ENCODE data around the gene ACP1. TPM values are rescaled to one million over a fixed set of nuclear protein-coding genes. Genes with fewer than 3 reads are reported as not detected.
A peak's percentile ranks its signal among the peaks of the same experiment; 100 is the strongest.

The ACP1 gene
- total and polyA plus RNA-seq, 10 of the 15 experiments (the other 5 are each of a cell fraction or from before 2014, with no cell fraction given), result 120 to 468 (median 175) TPM

DNA sequence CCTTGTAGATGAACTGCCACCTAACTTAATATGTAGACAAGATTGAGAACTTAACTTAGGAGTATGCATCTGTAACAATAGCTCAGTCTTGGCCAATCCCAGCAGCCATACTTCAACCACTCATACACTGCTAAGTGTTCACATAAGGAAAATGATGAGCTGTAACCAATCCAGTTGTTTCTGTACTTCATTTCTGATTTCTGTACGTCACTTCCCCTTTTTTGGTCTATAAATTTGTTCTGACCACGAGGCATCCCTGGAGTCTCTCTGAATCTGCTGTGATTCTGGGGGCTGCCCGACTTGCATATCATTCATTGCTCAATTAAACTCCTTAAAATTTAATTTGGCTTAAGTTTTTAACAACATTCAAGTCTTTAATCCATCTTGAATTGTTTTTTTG, 7.3 kb upstream of the ACP1 start:
- ChIA-PET POLR2A (interaction anchor here (1.2 kb wide), 1 partner anchor 8 kb away, joined by 3 read pairs; no protein-coding TSS in a partner anchor), CTCF (interaction anchor here (1.0 to 2.7 kb wide), 2 partner anchors 10 to 12 kb away, joined by 3 to 22 read pairs; no protein-coding TSS in a partner anchor), RAD21 (ENCODE audit: unreplicated experiment) (no interaction called here), SMC1A (ENCODE audit: uncharacterized antibody, unreplicated experiment) (interaction anchor here (1.1 to 2.6 kb wide), 2 partner anchors 11 to 14 kb away, joined by 3 to 13 read pairs; no protein-coding TSS in a partner anchor)
- no peak overlapping the region for H3K4me2 ChIP-seq (ENCODE audit: control insufficient read depth, insufficient read depth)
- H3K4me1 ChIP-seq (ENCODE audit: control insufficient read depth, insufficient read depth, low read length), result no peaks in the 10 kb centered on the region
- ATAC-seq (no peak), DNase-seq (ENCODE audit: low read depth, low spot score) (no peak), FAIRE-seq (no peak)
- H3K9me3 ChIP-seq (replicated peaks; ENCODE audit: control insufficient read depth, insufficient read depth, low read length), result peaks cover 6% of the 10 kb centered on the region; the same call in 1 of the 3 replicates
- H3K27ac ChIP-seq (ENCODE audit: control insufficient read depth, insufficient read depth), result no peak overlapping the region
- H3K36me3 ChIP-seq (ENCODE audit: control insufficient read depth in 2 of 2, insufficient read depth in 2 of 2, low read length in 1 of 2), result no peaks in the 10 kb centered on the region
- 53% methylated on average over 3 of the region's 3 CpGs for WGBS (ENCODE audit: insufficient coverage, insufficient replicate concordance, low lambda C conversion rate, missing lambda C conversion rate)
- no TSS peak for BruUV-seq (replicated peaks)
- intact Hi-C loops (cut with micrococcal nuclease; ENCODE audit: unreplicated experiment), result no loop called here
- no peaks in the 10 kb centered on the region for H3K79me2 ChIP-seq (ENCODE audit: control insufficient read depth, insufficient read depth, low read length)
- no peaks in the 10 kb centered on the region for H3K27me3 ChIP-seq (replicated peaks in 1 of 2; ENCODE audit: control insufficient read depth in 2 of 2, insufficient read depth in 2 of 2, low read length in 1 of 2)
- H3K4me3 ChIP-seq, result no peak overlapping the region
- no peaks in the 10 kb centered on the region for H4K20me1 ChIP-seq (ENCODE audit: control insufficient read depth, insufficient read depth)
- H3K9ac ChIP-seq (ENCODE audit: control insufficient read depth, insufficient read depth, low read length), result no peak overlapping the region
- in situ Hi-C loops (cut with MboI), result no loop called here
- H2AFZ ChIP-seq (ENCODE audit: control insufficient read depth, low read depth, low read length), result no peak overlapping the region
- peak; percentile 61; the same call in 1 of the 2 replicates for TF ChIP-seq SPI1 (IDR thresholded peaks at IDR 0.05; ENCODE audit: borderline replicate concordance, insufficient read depth, low read depth, low read length)
- TF ChIP-seq RBBP5 (conservative IDR thresholded peaks at IDR 0.05), result no peak
- no peak for TF ChIP-seq USF2 (IDR thresholded peaks at IDR 0.05; ENCODE audit: borderline replicate concordance, low read depth, low read length)

- Histone ChIP-seq H3K4me2 (ENCODE audit: control insufficient read depth, insufficient read depth) (no peak overlapping the region), H3K27me3 (replicated peaks in 1 of 2; ENCODE audit: control insufficient read depth in 2 of 2, insufficient read depth in 2 of 2, low read length in 1 of 2) (no peaks in the 10 kb centered on the region), H3K9ac (ENCODE audit: control insufficient read depth, insufficient read depth, low read length) (no peak overlapping the region), H3K36me3 (ENCODE audit: control insufficient read depth in 2 of 2, insufficient read depth in 2 of 2, low read length in 1 of 2) (no peaks in the 10 kb centered on the region), H3K79me2 (ENCODE audit: control insufficient read depth, insufficient read depth, low read length) (no peaks in the 10 kb centered on the region), H3K4me3 (no peak overlapping the region), H3K9me3 (replicated peaks; ENCODE audit: control insufficient read depth, insufficient read depth, low read length) (peaks cover 6% of the 10 kb centered on the region; the same call in 1 of the 3 replicates), H3K4me1 (ENCODE audit: control insufficient read depth, insufficient read depth, low read length) (no peaks in the 10 kb centered on the region; the same call in 1 of the 2 replicates), H2AFZ (ENCODE audit: control insufficient read depth, low read depth, low read length) (no peak overlapping the region), H4K20me1 (ENCODE audit: control insufficient read depth, insufficient read depth) (no peaks in the 10 kb centered on the region), H3K27ac (ENCODE audit: control insufficient read depth, insufficient read depth) (no peak overlapping the region)
- intact Hi-C loops (cut with micrococcal nuclease; ENCODE audit: unreplicated experiment), result no loop called here
- POLR2A ChIA-PET, result interaction anchor here (1.2 kb wide), 1 partner anchor 8 kb away, joined by 3 read pairs; no protein-coding TSS in a partner anchor
- RAD21 ChIA-PET (ENCODE audit: unreplicated experiment), result no interaction called here
- BruUV-seq (replicated peaks), result no TSS peak
- CTCF ChIA-PET, result interaction anchor here (1.0 to 2.7 kb wide), 2 partner anchors 10 to 13 kb away, joined by 3 to 22 read pairs; no protein-coding TSS in a partner anchor
- TF ChIP-seq MEF2A (IDR thresholded peaks at IDR 0.05; ENCODE audit: insufficient read depth, low read depth, low read length) (no peak), FOS (IDR thresholded peaks at IDR 0.05; ENCODE audit: borderline replicate concordance, extremely low read depth, insufficient read length) (no peak), ZBED1 (IDR thresholded peaks at IDR 0.05; ENCODE audit: borderline replicate concordance) (no peak), BCL11A (IDR thresholded peaks at IDR 0.05; ENCODE audit: low read depth, low read length) (no peak), CHD2 (IDR thresholded peaks at IDR 0.05; ENCODE audit: borderline replicate concordance, low read depth, low read length) (no peak), ZNF207 (IDR thresholded peaks at IDR 0.05; ENCODE audit: borderline replicate concordance) (no peak), TBL1XR1 (IDR thresholded peaks at IDR 0.05; ENCODE audit: low read depth, low read length) (no peak), CREM (IDR thresholded peaks at IDR 0.05; ENCODE audit: low read depth) (no peak), TCF3 (IDR thresholded peaks at IDR 0.05; ENCODE audit: borderline replicate concordance, insufficient read depth, low read depth, low read length) (no peak), RUNX3 (IDR thresholded peaks at IDR 0.05; ENCODE audit: low read length) (no peak)
- SMC1A ChIA-PET (ENCODE audit: uncharacterized antibody, unreplicated experiment), result interaction anchor here (0.6 to 2.6 kb wide), 3 partner anchors 11 to 15 kb away, joined by 3 to 13 read pairs (median 3); no protein-coding TSS in a partner anchor
- no peak for ATAC-seq
- no peak for DNase-seq (ENCODE audit: low read depth, low spot score)
- in situ Hi-C loops (cut with MboI), result no loop called here
- no peak for FAIRE-seq
- 100% methylated on average over 2 of the region's 2 CpGs for WGBS (ENCODE audit: insufficient coverage, insufficient replicate concordance, low lambda C conversion rate, missing lambda C conversion rate)
These were observed 6.9 kb upstream of the ACP1 start for GRCh38 chr2:257842-258241.
